ENCODE data around the gene CXXC5. TPM values are rescaled to one million over a fixed set of nuclear protein-coding genes. Genes with fewer than 3 reads are reported as not detected.
A peak's percentile ranks its signal among the peaks of the same experiment; 100 is the strongest.

CXXC5 gene
- polyA plus RNA-seq, 1 donor from 2014 or later, result 24.4 TPM

DNA sequence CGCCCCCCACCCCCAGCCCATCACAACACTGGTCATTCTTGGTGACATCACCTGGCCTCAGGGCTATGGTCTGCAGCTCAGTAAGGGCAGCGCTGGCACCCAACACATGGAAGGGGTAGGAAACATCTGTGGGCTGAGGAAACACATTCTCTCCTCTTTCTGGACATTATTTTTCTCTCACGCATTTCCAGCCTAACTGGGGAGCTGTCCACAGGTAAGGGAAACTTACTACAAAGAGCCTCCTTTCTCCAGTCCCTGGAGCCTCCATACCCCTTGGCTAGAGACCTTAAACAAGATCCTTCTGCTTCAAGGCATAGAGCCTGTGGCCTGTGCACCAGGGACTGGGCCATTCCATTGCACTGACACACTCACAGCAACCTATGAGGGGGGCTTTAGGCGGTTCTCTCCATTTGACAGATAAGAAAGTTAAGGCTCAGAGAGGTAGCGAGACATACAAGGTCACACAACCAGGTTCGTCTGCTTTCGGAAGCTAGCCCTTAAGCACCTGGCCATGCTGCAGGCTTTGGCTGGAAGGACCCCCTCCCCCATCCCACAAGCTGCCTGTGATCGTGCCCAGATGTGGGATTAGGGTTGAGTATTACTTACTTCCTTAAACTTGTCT lies 40.7 kb downstream of the CXXC5 start:
- Histone ChIP-seq H3K36me3 (ENCODE audit: insufficient read depth, low read length) (no peaks in the 10 kb centered on the region), H3K27ac (ENCODE audit: low read length) (peak overlapping the region; percentile 39), H3F3A (ENCODE audit: insufficient read depth, low read length, poor library complexity, severe bottlenecking) (no peaks in the 10 kb centered on the region), H3K9me2 (ENCODE audit: insufficient read depth, low read length) (no peaks in the 10 kb centered on the region), H3K4me2 (ENCODE audit: low read length) (no peak overlapping the region), H3K9ac (ENCODE audit: low read length) (peak overlapping the region; percentile 36), H3K27me3 (ENCODE audit: insufficient read depth, low read depth, low read length) (no peaks in the 10 kb centered on the region), H3K9me3 (ENCODE audit: low read length) (no peaks in the 10 kb centered on the region), H3K4me3 (ENCODE audit: low read length) (no peak overlapping the region), H3K79me2 (replicated peaks; ENCODE audit: insufficient read depth, low read length) (no peaks in the 10 kb centered on the region), H2AFZ (ENCODE audit: low read depth, low read length) (no peak overlapping the region), H4K20me1 (ENCODE audit: insufficient read depth) (no peaks in the 10 kb centered on the region)
- no peak for TF ChIP-seq RAD21 (conservative IDR thresholded peaks at IDR 0.05)

DNA sequence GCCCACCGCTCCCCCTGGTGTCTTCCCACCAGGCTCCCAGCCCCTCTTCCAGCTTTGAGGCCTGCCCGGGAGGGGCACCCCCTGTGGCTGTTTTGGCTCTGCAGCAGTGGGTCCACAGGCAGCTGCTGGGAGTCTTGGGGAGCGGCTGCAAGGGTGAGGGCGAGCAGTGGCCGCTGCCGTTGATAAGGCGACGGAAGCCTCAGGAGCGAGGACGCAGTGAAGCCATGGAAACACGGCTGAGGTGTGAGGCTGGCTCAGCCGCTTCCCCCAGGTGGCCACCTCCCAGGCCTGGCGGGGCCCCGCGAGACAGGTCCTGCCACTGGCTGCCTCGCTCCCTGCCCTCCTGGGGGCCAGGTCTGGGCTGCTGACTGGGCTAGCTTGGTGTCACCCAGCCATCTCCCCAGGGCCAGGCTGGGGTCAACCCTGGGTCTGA lies 41.5 kb downstream of the CXXC5 start:
- Histone ChIP-seq H3K36me3 (ENCODE audit: insufficient read depth, low read length) (no peaks in the 10 kb centered on the region), H4K20me1 (ENCODE audit: insufficient read depth) (no peaks in the 10 kb centered on the region), H3K79me2 (replicated peaks; ENCODE audit: insufficient read depth, low read length) (no peaks in the 10 kb centered on the region), H3K9ac (ENCODE audit: low read length) (peak overlapping the region; percentile 36), H2AFZ (ENCODE audit: low read depth, low read length) (no peak overlapping the region), H3K9me3 (ENCODE audit: low read length) (no peaks in the 10 kb centered on the region), H3F3A (ENCODE audit: insufficient read depth, low read length, poor library complexity, severe bottlenecking) (no peaks in the 10 kb centered on the region), H3K27ac (ENCODE audit: low read length) (peak overlapping the region; percentile 39), H3K4me2 (ENCODE audit: low read length) (no peak overlapping the region), H3K27me3 (ENCODE audit: insufficient read depth, low read depth, low read length) (no peaks in the 10 kb centered on the region), H3K4me3 (ENCODE audit: low read length) (peak overlapping the region; percentile 36), H3K9me2 (ENCODE audit: insufficient read depth, low read length) (no peaks in the 10 kb centered on the region)
- TF ChIP-seq EZH2 (IDR thresholded peaks at IDR 0.05; ENCODE audit: borderline replicate concordance, insufficient read depth, low read length, poor library complexity, severe bottlenecking) (no peak), TAF1 (IDR thresholded peaks at IDR 0.05; ENCODE audit: low read depth) (no peak), EP300 (conservative IDR thresholded peaks at IDR 0.05; ENCODE audit: poor library complexity, severe bottlenecking) (no peak), MXI1 (conservative IDR thresholded peaks at IDR 0.05; ENCODE audit: poor library complexity, severe bottlenecking) (no peak), SMC3 (conservative IDR thresholded peaks at IDR 0.05; ENCODE audit: poor library complexity) (no peak), POLR2AphosphoS5 (IDR thresholded peaks at IDR 0.05) (no peak), RAD21 (conservative IDR thresholded peaks at IDR 0.05) (no peak)
- TF ChIP-seq, protein P1, sequence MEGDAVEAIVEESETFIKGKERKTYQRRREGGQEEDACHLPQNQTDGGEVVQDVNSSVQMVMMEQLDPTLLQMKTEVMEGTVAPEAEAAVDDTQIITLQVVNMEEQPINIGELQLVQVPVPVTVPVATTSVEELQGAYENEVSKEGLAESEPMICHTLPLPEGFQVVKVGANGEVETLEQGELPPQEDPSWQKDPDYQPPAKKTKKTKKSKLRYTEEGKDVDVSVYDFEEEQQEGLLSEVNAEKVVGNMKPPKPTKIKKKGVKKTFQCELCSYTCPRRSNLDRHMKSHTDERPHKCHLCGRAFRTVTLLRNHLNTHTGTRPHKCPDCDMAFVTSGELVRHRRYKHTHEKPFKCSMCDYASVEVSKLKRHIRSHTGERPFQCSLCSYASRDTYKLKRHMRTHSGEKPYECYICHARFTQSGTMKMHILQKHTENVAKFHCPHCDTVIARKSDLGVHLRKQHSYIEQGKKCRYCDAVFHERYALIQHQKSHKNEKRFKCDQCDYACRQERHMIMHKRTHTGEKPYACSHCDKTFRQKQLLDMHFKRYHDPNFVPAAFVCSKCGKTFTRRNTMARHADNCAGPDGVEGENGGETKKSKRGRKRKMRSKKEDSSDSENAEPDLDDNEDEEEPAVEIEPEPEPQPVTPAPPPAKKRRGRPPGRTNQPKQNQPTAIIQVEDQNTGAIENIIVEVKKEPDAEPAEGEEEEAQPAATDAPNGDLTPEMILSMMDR (IDR thresholded peaks at IDR 0.05; ENCODE audit: poor library complexity, severe bottlenecking), result no peak
- TF ChIP-seq, protein P2, sequence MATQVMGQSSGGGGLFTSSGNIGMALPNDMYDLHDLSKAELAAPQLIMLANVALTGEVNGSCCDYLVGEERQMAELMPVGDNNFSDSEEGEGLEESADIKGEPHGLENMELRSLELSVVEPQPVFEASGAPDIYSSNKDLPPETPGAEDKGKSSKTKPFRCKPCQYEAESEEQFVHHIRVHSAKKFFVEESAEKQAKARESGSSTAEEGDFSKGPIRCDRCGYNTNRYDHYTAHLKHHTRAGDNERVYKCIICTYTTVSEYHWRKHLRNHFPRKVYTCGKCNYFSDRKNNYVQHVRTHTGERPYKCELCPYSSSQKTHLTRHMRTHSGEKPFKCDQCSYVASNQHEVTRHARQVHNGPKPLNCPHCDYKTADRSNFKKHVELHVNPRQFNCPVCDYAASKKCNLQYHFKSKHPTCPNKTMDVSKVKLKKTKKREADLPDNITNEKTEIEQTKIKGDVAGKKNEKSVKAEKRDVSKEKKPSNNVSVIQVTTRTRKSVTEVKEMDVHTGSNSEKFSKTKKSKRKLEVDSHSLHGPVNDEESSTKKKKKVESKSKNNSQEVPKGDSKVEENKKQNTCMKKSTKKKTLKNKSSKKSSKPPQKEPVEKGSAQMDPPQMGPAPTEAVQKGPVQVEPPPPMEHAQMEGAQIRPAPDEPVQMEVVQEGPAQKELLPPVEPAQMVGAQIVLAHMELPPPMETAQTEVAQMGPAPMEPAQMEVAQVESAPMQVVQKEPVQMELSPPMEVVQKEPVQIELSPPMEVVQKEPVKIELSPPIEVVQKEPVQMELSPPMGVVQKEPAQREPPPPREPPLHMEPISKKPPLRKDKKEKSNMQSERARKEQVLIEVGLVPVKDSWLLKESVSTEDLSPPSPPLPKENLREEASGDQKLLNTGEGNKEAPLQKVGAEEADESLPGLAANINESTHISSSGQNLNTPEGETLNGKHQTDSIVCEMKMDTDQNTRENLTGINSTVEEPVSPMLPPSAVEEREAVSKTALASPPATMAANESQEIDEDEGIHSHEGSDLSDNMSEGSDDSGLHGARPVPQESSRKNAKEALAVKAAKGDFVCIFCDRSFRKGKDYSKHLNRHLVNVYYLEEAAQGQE (IDR thresholded peaks at IDR 0.05; ENCODE audit: borderline replicate concordance), result no peak

Data from neural cell (in vitro differentiated cells).